Choroid plexus epithelial cell (primary cell): Measurements from ENCODE around the gene OR56B1.

ENCODE experiments used
- DNase-seq: peaks from one replicate; pipeline ENCODE4 v3.0.0-alpha.2; 2010; ENCODE audit warnings: low read depth
- H3K4me3 ChIP-seq: 2 replicates; pipeline ENCODE4 v1.5.1; 2011; ENCODE audit warnings: low read depth, mild to moderate bottlenecking, control low read depth, low read length, moderate library complexity
- TF ChIP-seq, protein P1 (sequence below): conservative IDR thresholded peaks from 2 replicates; pipeline ENCODE4 v1.5.1; 2011; ENCODE audit warnings: low read depth, mild to moderate bottlenecking, control low read depth, inconsistent platforms, low read length, moderate library complexity

OR56B1 gene

DNA sequence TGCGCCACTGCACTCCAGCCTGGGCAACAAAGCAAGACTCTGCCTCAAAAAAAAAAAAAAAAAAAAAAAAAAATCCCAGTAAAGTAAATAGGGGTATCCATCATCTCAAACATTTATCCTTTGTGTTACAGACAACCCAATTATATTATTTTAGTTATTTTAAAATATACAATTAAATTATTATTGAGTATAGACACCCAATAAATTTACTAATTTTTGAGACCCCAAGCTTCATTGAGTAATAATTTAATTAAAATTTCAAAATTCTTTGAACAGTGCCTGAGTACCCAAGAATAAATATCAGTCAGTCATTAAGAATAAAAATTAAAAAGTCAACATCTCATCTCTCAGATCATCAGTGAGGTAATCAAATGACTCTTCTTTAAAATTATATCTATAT, 17.7 kb downstream of the OR56B1 start, which contains the start of gene OR52N4:
Gene OR52N4 (plus strand): TSS at position 301 of the 400 bp plus-strand sequence. CDS start 498 bp downstream, outside the sequence.
- H3K4me3 ChIP-seq = no peak within 1 kb of the TSS
- DNase-seq = no peak
- TF ChIP-seq, protein P1, sequence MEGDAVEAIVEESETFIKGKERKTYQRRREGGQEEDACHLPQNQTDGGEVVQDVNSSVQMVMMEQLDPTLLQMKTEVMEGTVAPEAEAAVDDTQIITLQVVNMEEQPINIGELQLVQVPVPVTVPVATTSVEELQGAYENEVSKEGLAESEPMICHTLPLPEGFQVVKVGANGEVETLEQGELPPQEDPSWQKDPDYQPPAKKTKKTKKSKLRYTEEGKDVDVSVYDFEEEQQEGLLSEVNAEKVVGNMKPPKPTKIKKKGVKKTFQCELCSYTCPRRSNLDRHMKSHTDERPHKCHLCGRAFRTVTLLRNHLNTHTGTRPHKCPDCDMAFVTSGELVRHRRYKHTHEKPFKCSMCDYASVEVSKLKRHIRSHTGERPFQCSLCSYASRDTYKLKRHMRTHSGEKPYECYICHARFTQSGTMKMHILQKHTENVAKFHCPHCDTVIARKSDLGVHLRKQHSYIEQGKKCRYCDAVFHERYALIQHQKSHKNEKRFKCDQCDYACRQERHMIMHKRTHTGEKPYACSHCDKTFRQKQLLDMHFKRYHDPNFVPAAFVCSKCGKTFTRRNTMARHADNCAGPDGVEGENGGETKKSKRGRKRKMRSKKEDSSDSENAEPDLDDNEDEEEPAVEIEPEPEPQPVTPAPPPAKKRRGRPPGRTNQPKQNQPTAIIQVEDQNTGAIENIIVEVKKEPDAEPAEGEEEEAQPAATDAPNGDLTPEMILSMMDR = no peak

DNA sequence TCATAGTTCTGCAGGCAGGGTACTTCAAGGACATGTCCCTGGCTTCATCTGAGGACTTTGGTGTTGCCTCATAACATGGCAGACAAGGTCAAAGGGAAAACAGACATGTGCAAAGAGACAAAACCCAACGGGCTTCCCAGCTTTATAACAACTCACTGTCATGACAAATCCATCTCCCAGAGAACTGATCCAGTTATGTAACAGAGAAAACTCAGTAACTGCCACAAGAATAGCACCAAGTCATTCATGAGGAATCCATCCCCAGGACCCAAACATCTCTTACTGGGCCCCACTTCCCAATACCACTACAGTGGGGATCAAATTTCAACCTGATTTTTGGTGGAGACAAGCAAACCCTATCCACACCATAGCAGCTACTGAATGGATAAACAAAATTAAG, 30.8 kb downstream of the OR56B1 start:
- no peak overlapping the region for H3K4me3 ChIP-seq
- TF ChIP-seq, protein P1 = no peak
- DNase-seq = no peak

DNA sequence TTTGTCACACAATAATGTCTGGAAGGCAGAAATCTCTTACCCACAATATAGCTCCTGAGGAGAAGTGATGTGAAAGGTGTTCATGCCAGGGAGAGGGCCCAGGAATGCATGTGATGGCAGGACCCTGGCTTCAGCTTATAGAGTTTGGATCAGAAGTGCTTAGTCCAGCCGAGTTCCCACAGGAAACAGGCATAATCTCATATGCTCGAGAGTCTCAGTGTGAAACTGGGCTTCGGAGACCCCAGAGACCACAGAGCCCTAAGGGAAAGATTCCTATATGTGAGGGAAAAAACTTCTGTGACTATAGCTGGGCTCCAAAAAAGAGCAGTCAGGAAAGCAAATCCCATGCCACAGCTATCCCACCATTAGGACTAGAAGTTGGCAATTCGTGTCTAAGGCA, 47.0 kb downstream of the OR56B1 start, which contains the start of gene OR52N5:
Gene OR52N5 (minus strand): TSS at position 101 of the 400 bp plus-strand sequence. CDS start 4,721 bp downstream, outside the sequence.
- H3K4me3 ChIP-seq = no peak within 1 kb of the TSS
- TF ChIP-seq, protein P1 = no peak

More for the DNA sequence above, 47.0 kb downstream of the OR56B1 start, which contains the start of gene OR52N5:
- DNase-seq = no peak
